Measurements from ENCODE around the gene SPAG16.

DNA sequence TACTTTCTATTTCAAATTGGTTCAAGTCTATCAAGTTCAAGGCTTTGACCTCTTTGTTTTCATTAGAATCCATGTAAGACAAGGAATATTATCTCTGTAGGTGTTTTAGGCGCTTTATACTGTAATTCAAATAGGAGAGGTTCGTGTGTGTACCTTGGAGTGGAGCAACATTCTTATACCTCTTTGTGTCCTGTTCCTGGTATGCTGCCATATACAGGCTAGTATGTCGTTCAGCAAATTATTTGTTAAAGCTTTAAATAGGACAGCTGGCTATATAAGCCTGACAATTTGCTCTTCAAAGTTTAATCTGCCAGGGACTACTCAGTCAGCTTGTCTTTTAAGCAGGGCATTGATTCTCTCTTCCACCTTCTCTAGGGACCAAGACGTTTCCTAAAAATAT is 31.1 kb upstream of the SPAG16 start:
- TF ChIP-seq CTCF (conservative IDR thresholded peaks at IDR 0.05) (no peak), EZH2 (IDR thresholded peaks at IDR 0.05; ENCODE audit: low read depth) (no peak)

Data from PC-9 (cell line).